Effector memory CD8-positive, alpha-beta T cell (primary cell): ENCODE results near the gene EPB41L5.
"Not testable (repeated sequence)": the region's sequence is repeated elsewhere in the genome, so short reads cannot be mapped to it uniquely, and the experiment has no call there.

Source experiments
- ATAC-seq: fragments of 150-1000 bp; cut with Tn5 transposase; replicated peaks from 2 replicates; pipeline ENCODE4 v1.10.0; 2021; ENCODE audit warnings: mild to moderate bottlenecking, moderate library complexity
- DNase-seq, 3 experiments: peaks; one replicate each; pipeline ENCODE4 v3.0.0; 2021
- H3K27ac Mint-ChIP-seq, 2 donors: one replicate each; pipeline ENCODE4 v1.8.0; 2022; ENCODE audit warnings: mild to moderate bottlenecking in 2 of 2, mixed read lengths in 2 of 2, moderate library complexity in 2 of 2
- H3K27me3 Mint-ChIP-seq, 2 donors: one replicate each; pipeline ENCODE4 v1.8.0; 2022; ENCODE audit warnings: mixed read lengths in 2 of 2
- H3K36me3 Mint-ChIP-seq: one replicate; pipeline ENCODE4 v1.8.0; 2022; ENCODE audit warnings: mild to moderate bottlenecking, moderate library complexity, mixed read lengths; ENCODE audit not compliant: insufficient read depth
- H3K4me1 Mint-ChIP-seq, 2 donors: one replicate each; pipeline ENCODE4 v1.8.0; 2022; ENCODE audit warnings: low read depth in 2 of 2, mixed read lengths in 2 of 2
- H3K4me3 Mint-ChIP-seq, 2 donors: one replicate each; pipeline ENCODE4 v1.8.0; 2022; ENCODE audit warnings: mild to moderate bottlenecking in 2 of 2, mixed read lengths in 2 of 2, moderate library complexity in 2 of 2
- H3K9me3 Mint-ChIP-seq, 2 donors: one replicate each; pipeline ENCODE4 v1.8.0; 2022; ENCODE audit warnings: mixed read lengths in 2 of 2

EPB41L5 gene

GRCh38 chr2:120148229-120148628, 135.4 kb downstream of the EPB41L5 start:
- no peak overlapping the region for H3K4me3 Mint-ChIP-seq
- ATAC-seq = no peak
- H3K27ac Mint-ChIP-seq = no peak overlapping the region
- no peaks in the 10 kb centered on the region for H3K36me3 Mint-ChIP-seq
- H3K27me3 Mint-ChIP-seq = no peaks in the 10 kb centered on the region
- H3K9me3 Mint-ChIP-seq = peaks cover 0 to 2% of the 10 kb centered on the region in 2 donors
- no peaks in the 10 kb centered on the region for H3K4me1 Mint-ChIP-seq
- DNase-seq = no peak

DNA sequence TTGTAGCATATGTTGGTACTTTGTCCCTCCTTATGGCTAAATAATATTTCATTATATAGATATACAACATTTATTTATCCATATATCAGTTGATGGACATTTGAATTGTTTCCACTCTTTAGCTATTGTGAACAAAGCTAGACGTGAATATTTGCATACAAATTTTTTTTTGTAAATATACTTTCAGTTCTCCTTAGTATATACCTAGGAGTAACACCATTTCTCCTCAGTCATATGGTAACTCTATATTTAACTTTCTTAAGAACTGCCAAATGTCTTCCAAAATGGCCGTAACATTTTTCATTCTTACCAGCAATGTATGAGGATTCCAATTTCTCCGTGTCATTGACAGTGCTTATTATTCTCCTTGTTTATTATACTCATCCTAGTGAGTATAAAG, 135.8 kb downstream of the EPB41L5 start:
- Mint-ChIP-seq H3K4me1 (no peaks in the 10 kb centered on the region), H3K9me3 (peaks cover 0 to 2% of the 10 kb centered on the region in 2 donors), H3K36me3 (no peaks in the 10 kb centered on the region), H3K27ac (no peak overlapping the region), H3K4me3 (no peak overlapping the region), H3K27me3 (no peaks in the 10 kb centered on the region)
- no peak for ATAC-seq
- no peak for DNase-seq

GRCh38 chr2:120149406-120149805, 136.5 kb downstream of the EPB41L5 start:
- Mint-ChIP-seq H3K27ac (no peak overlapping the region), H3K4me1 (no peaks in the 10 kb centered on the region), H3K4me3 (no peak overlapping the region), H3K27me3 (no peaks in the 10 kb centered on the region), H3K9me3 (peaks cover 0 to 2% of the 10 kb centered on the region in 2 donors), H3K36me3 (no peaks in the 10 kb centered on the region)
- ATAC-seq (no peak), DNase-seq (no peak)

DNA sequence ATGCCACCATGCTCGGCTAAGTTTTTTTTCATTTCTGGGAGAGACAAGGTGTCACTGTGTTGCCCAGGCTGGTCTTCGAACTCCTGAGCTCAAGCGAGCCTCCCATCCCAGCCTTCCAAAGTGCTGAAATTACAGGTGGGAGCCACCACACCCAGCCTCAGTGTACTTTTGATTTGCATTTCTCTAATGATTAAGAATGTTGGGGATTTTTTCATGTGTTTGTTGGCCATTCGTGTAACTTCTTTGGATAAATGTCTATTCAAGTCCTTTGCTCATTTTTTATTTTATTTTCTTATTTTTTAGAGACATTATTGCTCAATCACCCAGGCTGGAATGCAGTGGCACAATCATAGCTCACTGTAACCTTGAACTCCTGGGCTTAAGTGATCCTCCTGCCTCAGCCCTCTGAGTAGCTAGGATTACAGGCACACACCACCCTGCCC, 137.2 kb downstream of the EPB41L5 start:
- ATAC-seq = no peak
- Mint-ChIP-seq H3K27me3 (no peaks in the 10 kb centered on the region), H3K9me3 (peaks cover 0 to 2% of the 10 kb centered on the region in 2 donors), H3K36me3 (no peaks in the 10 kb centered on the region), H3K4me3 (no peak overlapping the region), H3K4me1 (no peaks in the 10 kb centered on the region), H3K27ac (no peak overlapping the region)
- no peak for DNase-seq

DNA sequence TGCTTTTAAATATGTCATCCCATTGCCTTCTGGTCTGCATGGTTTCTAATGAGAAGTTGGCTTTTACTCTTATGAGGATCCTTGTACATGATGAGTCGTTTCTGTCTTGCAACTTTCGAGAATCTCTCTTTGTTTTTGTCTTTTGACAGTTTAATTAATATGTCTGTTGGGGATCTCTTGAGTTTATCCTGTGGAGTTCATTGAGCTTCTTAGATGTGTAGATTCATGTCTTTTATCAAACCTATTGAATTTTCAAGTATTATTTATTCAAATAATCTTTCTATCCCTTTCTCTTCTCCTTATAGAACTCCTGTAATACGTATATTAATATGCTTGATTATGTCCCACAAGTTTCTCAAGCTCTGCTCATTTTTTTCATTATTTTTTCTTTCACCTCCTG, 142.4 kb downstream of the EPB41L5 start:
- no peak for ATAC-seq
- H3K27ac Mint-ChIP-seq = no peak overlapping the region
- no peaks in the 10 kb centered on the region for H3K9me3 Mint-ChIP-seq
- H3K4me1 Mint-ChIP-seq = no peaks in the 10 kb centered on the region
- peaks cover 0 to 7% of the 10 kb centered on the region in 2 donors for H3K27me3 Mint-ChIP-seq
- H3K4me3 Mint-ChIP-seq = no peak overlapping the region
- DNase-seq = no peak
- no peaks in the 10 kb centered on the region for H3K36me3 Mint-ChIP-seq

DNA sequence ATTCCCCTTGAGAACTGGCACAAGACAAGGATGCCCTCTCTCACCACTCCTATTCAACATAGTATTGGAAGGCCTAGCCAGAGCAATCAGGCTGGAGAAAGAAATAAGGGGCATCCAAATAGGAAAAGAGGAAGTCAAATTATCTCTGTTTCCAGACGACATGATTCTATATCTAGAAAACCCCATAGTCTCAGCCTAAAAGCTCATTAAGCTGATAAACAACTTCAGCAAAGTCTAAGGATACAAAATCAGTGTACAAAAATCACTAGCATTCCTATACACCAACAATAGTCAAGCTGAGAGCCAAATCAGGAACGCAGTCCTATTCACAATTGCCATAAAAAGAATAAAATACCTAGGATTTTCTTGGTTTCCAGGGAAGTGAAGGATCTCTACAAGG, 145.8 kb downstream of the EPB41L5 start:
- not testable (repeated sequence) for H3K27ac Mint-ChIP-seq, ATAC-seq, H3K9me3 Mint-ChIP-seq, DNase-seq, H3K36me3 Mint-ChIP-seq, H3K4me3 Mint-ChIP-seq, H3K27me3 Mint-ChIP-seq, H3K4me1 Mint-ChIP-seq

DNA sequence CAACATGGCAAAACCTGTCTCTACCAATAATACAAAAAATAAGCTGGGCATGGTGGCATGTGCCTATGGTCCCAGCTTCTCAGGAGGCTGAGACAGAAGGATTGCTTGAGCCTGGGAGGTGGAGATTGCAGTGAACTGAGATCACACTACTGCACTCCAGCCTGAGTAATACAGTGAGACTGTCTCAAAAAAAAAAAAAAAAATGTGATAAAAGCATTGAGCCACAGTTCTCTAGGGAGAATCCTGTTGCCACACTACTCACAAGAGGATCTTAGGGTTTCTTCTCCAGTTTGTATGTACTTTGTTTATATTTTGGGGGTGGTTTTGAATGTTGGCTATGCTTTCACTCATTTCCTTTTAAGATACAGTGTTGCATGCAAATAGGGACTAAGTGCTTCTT, 148.3 kb downstream of the EPB41L5 start:
- Mint-ChIP-seq H3K27me3 (peaks cover 0 to 7% of the 10 kb centered on the region in 2 donors), H3K27ac (no peak overlapping the region), H3K36me3 (no peaks in the 10 kb centered on the region), H3K9me3 (no peaks in the 10 kb centered on the region), H3K4me1 (no peaks in the 10 kb centered on the region), H3K4me3 (no peak overlapping the region)
- ATAC-seq (no peak), DNase-seq (no peak)

DNA sequence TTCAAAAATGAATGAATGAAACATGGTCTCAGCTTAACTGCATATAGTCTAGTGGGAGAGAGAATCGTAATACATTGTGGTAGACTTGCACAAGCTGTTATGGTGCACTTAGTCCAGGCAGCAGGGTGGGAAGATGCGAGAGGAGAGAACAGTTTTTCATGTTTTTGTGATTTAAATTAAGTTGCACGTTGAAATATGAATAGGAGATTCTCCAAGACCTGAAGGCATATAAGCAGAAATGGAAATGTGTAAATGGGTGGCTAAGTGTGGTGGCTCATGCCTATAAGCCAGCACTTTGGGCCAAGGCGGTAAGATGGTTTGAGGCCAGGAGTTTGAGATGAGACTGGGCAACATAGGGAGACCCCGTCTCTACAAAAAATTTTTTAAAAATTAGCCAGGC, 149.8 kb downstream of the EPB41L5 start:
- H3K4me1 Mint-ChIP-seq = no peaks in the 10 kb centered on the region
- H3K36me3 Mint-ChIP-seq = no peaks in the 10 kb centered on the region
- no peak overlapping the region for H3K4me3 Mint-ChIP-seq
- no peak overlapping the region for H3K27ac Mint-ChIP-seq
- ATAC-seq (no peak), DNase-seq (no peak)
- no peaks in the 10 kb centered on the region for H3K9me3 Mint-ChIP-seq
- H3K27me3 Mint-ChIP-seq = no peaks in the 10 kb centered on the region

DNA sequence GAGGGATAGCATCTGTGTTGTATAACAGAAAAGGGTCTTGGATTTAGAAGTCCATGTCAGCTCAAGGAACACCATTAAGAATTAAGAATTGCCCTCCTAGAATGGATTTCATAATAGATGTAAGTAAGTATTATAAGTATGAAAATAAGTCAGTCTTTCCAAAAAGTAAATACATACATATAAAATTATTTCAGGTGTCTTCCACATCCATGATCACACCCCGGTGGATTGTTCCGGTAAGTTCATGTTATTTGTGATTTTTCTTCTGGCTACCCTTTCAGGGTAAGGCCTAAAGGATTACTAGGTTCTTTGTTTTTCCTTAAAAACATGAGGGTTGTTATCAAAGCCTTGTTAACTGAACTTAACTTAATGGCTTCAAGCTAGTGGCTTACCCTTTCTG, 154.4 kb downstream of the EPB41L5 start:
- H3K4me1 Mint-ChIP-seq = no peaks in the 10 kb centered on the region
- no peak for DNase-seq
- no peaks in the 10 kb centered on the region for H3K36me3 Mint-ChIP-seq
- H3K27me3 Mint-ChIP-seq = no peaks in the 10 kb centered on the region
- ATAC-seq = no peak
- H3K4me3 Mint-ChIP-seq = no peak overlapping the region
- H3K9me3 Mint-ChIP-seq = no peaks in the 10 kb centered on the region
- no peak overlapping the region for H3K27ac Mint-ChIP-seq

DNA sequence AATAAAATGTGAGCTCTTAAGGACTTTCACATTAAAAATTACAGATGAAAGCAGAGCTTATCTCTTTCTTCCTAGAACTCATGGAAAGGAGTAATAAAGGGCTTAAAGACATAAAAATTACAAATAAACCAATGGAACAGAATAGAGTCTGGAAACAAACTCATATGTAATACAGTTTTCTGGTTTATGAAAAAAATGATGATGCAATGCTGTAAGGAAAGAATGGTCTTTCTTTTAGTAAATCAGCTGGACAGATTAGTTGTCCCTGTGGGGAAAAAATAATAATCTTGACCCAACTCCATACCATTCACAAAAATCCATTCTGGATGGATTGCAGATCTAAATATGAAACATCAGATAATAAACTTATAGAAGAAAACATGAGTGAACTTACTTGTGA, 156.1 kb downstream of the EPB41L5 start:
- Mint-ChIP-seq H3K36me3 (no peaks in the 10 kb centered on the region), H3K4me3 (no peak overlapping the region), H3K9me3 (no peaks in the 10 kb centered on the region), H3K4me1 (no peaks in the 10 kb centered on the region), H3K27me3 (no peaks in the 10 kb centered on the region), H3K27ac (no peak overlapping the region)
- ATAC-seq (no peak), DNase-seq (no peak)

DNA sequence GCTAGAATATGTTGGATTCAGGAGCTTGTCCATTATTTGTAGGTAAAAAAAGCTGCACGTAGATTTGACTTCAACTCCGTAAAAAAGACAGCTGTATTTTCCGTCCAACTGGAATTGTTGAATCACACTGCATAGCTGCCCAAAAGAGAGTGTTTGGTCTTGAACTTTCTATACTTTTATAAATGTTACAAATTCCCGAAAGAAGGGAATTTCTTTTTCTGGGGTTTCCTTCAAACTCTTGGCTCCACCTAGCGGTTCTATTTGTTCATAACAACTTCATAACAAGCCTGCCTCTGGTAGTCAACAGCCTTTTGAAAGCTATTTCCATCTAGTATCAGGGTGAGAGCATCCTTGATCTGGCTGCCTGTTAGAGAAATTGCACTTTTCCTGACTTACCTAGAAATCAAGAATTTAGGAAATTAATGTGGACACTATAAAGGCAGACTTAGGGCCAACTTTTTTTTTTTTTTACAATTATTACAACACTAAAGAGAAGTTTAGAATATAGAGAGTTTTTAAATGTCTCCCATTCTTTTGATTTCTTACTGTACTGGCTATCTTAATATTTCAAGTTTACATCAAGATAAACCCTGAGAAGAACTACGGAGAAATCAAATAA, 162.2 kb downstream of the EPB41L5 start:
- peaks cover 3% of the 10 kb centered on the region for H3K36me3 Mint-ChIP-seq
- DNase-seq = peak; percentile 19 to 27 (median 26)
- no peaks in the 10 kb centered on the region for H3K9me3 Mint-ChIP-seq
- peaks cover 14 to 16% of the 10 kb centered on the region in 2 donors for H3K4me1 Mint-ChIP-seq
- H3K27me3 Mint-ChIP-seq = no peaks in the 10 kb centered on the region
- peak overlapping the region in 1 of 2 donors; percentile 19 for H3K27ac Mint-ChIP-seq
- ATAC-seq = no peak
- H3K4me3 Mint-ChIP-seq = no peak overlapping the region

DNA sequence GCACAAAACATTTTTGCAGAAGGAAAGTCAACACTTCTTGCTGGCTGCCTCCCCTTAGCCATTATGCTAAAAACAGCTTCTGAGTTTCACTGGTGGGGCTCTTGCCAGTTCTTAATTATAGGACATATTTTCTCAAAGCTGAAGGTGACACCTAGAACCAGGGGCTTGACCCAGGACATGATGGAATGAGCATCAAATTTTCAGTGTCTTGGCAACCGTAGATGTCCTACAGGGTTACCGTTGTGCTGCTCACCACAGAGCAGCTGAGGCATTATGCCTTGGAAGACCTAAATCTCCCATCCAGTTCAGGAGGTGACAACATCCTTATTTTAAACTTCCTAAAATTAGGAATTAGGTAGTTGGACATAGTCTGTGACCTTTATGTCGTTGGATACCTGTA, 163.6 kb downstream of the EPB41L5 start:
- H3K27ac Mint-ChIP-seq = peak overlapping the region; percentile 91 to 97
- ATAC-seq (no peak), DNase-seq (no peak)
- H3K9me3 Mint-ChIP-seq = no peaks in the 10 kb centered on the region
- H3K4me1 Mint-ChIP-seq = peaks cover 15 to 19% of the 10 kb centered on the region in 2 donors
- H3K4me3 Mint-ChIP-seq = peak overlapping the region; percentile 79 to 90
- H3K27me3 Mint-ChIP-seq = no peaks in the 10 kb centered on the region
- H3K36me3 Mint-ChIP-seq = peaks cover 3% of the 10 kb centered on the region

DNA sequence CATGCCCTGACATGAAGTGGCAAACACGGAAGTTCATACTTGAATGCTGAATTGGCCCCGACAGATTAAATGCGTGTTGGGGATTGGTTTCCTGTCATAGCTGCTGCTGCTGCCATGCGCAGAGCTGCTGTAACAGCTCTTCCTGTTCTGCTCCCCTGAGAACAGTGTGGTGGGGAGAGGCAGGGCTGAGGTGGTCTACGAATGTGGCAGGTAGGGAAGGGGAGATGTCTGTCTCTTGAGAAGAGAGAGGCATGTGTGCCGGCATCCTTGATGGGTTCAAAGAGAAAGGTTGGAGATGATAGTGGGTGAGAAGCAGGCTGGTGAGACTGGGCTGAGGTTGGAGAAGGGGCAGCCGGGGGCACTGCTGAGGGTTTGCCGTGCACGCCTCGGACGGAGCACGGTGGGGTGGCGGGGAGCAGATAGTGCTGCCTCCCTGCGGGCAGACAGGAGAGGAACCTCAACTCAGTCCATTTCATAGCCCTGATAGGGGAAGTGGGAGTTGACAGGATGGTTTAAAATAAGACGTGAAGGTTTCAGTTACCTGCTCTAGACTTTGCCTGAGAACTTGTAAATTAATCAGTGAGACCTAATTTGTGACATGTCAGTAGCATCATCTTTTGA, 164.2 kb downstream of the EPB41L5 start:
- Mint-ChIP-seq H3K9me3 (no peaks in the 10 kb centered on the region), H3K27me3 (no peaks in the 10 kb centered on the region), H3K36me3 (peaks cover 3% of the 10 kb centered on the region), H3K27ac (peak overlapping the region; percentile 91 to 97), H3K4me3 (peak overlapping the region; percentile 79 to 90), H3K4me1 (peaks cover 21 to 25% of the 10 kb centered on the region in 2 donors)
- ATAC-seq (peak; percentile 90), DNase-seq (peak; percentile 72 to 78 (median 74))

DNA sequence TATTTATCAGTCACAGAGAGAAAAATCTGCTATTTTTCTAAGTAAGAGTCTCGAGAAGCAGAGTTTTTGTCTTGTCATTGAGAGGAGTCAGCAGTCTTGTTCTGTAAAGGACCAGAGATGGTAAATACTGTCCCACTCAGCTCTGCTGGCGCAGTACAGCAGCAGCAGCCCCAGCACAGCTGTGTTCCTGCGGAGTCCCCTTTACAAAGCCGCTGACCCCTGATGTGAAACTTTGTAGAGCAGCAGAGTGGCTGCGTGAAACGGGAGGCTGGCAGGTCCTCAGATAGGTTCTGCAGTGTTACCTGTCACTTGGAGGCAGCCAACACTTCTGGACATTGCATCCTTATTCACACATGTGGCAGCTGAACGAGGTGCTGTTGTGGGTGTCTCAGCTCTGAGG, 165.1 kb downstream of the EPB41L5 start:
- Mint-ChIP-seq H3K36me3 (peaks cover 3% of the 10 kb centered on the region), H3K9me3 (no peaks in the 10 kb centered on the region), H3K4me3 (peak overlapping the region; percentile 55 to 90), H3K27ac (peak overlapping the region; percentile 91 to 97), H3K4me1 (peaks cover 25 to 29% of the 10 kb centered on the region in 2 donors), H3K27me3 (no peaks in the 10 kb centered on the region)
- ATAC-seq (no peak), DNase-seq (no peak)
